ENCODE data around the gene SPNS3.

DNA sequence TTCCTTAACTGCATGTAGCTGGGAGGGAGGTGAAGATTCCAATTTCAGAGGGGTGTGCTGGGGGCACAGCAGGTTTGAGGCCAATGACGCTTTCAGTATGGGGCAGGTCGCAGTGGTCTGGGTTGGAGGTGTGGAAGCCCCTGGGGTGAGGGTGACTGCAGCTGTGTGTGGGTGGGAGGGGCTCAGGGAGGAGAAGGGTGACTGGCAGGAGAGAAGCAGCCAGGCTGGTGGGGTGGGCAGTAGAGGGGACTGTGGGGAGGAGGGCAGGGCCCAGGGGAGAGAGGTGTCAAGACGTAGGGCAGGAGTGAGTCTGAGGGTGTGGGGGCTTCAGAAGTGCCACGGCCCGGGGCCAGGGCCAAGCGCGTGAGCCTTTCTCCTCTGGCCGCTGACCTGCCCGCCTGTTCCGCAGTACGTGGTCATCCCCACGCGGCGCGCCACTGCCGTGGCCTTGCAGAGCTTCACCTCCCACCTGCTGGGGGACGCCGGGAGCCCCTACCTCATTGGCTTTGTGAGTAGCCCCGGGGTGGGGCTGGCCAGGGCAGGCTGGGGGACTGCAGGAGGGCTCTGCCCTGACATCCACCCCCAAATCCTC lies 102.0 kb downstream of the SPNS3 start:
- TF ChIP-seq CTCF (IDR thresholded peaks at IDR 0.05): no peak
- no peak for TF ChIP-seq EZH2 (IDR thresholded peaks at IDR 0.05; ENCODE audit: borderline replicate concordance, insufficient read depth, low read depth, low read length, poor library complexity, severe bottlenecking)

All from B cell (primary cell).